Inferior parietal cortex (tissue), 1 donor: ENCODE measurements around the gene NIFK.
"Not testable (repeated sequence)": the region's sequence is repeated elsewhere in the genome, so short reads cannot be mapped to it uniquely, and the experiment has no call there.

Experiments
- DNase-seq: peaks from one replicate; pipeline ENCODE4 v3.0.0-alpha.2; 2016; ENCODE audit errors: extremely low spot score

NIFK gene

DNA sequence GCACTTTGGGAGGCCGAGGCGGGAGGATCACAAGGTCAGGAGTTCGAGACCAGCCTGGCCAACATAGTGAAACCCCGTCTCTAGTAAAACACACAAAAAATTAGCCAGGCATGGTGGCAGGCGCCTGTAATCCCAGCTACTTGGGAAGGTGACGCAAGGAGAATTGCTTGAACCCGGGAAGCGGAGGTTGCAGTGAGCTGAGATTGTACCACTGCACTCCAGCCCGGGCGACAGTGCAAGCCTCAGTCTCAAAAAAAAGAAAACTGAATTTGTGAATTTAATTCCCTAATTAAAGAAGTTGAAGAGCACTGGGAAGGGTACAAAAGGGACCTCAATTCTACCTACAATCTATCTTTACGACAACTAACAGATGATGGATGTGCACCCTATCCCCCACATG lies 2.1 kb downstream of the NIFK start:
- DNase-seq, result not testable (repeated sequence)

DNA sequence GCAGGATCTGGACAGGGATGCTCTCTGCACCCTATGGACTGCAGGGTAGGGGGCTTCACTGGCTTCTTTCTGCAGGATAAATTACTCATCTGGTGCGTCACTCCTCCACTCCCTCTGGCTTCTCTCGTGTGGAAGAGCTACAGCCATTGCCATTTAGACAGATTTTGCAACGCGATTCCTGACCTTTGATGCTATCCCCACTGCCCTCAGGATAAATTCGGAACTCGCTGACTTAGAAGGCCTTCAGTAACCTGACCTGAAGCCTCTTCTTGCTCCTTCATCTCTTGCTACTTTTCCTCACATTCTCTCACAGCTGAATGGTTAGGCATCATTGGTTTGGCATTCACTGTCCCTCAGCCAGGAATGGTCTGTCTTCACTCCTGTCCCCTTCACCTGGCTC lies 5.3 kb downstream of the NIFK start:
- no peak for DNase-seq

DNA sequence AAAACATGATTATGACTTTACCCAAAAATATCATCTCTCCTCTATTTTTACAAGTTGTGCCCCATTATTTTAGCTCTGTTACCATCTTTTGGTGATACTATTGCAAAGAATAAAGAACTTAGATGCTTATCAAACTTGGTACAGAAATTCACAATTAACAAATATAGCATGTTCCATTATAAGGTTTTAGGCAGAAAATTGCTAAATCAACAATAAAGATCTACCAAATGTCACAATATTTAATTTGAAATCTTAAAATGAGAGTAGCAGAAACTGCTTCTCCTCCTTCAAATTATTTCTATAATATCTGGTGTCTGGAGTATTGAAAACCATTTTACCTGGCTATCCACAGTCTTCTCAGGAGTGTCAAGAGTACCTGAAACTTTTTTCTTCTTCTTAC lies 8.7 kb downstream of the NIFK start:
- DNase-seq, result no peak

DNA sequence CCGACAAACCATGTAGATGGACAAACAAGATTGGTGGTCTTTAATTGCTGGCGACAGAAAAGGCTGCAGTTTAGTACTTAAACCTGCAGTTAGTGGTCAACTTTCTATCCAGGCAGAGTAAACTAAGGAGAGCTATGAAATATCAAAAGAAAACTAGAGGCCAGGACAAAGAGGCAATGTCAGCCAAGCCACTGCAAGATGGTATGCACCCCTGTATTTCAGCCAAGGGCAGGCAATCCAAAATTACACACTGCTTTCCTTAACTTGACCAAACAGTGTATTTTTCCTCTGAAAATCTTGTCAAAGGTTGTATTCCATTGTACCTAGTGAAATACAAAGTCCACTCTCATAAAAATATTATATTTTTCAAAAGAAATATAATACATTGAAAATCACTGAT lies 9.3 kb downstream of the NIFK start:
- no peak for DNase-seq

DNA sequence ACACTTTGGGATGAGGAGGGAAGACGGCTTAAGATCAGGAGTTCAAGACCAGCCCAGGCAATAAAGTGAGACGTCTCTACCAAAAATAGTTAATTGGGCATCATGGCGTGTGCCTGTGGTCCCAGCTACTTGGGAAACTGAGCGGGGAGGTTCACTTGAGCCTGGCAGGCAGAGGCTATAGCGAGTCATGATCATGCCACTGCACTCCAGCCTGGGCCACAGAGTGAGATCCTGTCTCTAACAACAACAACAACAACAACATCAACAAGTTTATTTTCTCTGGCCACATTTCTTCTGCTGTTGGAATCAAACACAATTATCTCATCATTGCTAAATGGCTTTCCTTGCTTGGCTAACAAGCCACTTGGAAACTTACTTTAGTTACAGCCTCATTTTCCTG lies 13.4 kb downstream of the NIFK start:
- no peak for DNase-seq

DNA sequence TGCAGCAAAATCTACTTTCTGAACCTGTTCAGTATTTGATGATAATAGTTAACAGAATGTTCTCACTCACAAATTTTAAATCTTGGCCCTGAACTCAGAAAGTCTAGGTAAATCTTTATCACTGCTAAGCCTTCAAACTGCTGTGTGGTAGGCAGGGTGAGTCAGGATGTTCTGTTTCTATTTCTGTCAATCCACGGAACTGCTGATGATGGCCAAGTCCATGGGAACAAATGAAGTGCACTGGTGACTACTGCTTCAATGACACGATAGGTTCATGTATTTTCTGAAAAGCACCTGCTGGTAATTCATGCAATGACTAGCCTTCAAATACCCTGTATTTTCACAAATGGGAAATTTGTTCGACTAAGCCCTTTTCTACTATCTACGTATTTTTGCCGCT lies 14.2 kb downstream of the NIFK start:
- DNase-seq, result peak; percentile 34

DNA sequence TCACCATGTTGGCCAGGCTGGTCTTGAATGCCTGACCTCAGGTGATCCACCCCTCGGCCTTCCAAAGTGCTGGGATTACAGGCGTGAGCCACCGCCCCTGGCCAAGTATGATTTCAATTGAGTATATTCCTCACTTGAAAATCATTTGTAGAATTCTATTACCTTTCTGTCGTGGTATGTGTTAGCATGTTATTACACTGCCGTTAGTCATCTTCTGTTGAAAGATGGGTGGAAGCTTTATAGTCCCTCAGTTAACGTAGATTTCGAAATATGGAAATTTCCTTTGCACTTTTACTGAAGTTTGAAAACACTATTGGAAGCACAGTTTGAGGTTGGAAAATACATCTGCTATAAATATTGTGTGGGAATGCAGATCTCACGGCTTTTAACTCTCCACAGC lies 14.7 kb downstream of the NIFK start:
- DNase-seq, result no peak

DNA sequence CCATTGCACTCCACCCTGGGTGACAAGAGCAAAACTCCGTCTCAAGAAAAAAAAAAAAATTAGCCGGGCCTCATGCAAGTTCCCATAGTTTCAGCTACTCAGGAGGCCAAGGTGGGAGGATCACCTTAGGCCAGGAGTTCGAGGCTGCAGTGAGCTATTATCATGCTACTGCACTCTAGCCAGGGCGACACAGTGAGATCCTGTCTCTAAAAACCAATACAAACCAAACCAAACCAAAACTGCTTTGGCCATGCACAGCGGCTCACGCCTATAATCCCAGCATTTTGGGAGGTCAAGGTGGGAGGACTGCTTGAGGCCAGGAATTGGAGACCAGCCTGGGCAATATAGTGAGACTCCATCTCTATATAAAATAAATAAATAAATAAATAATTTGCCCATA lies 19.1 kb downstream of the NIFK start:
- DNase-seq, result no peak

DNA sequence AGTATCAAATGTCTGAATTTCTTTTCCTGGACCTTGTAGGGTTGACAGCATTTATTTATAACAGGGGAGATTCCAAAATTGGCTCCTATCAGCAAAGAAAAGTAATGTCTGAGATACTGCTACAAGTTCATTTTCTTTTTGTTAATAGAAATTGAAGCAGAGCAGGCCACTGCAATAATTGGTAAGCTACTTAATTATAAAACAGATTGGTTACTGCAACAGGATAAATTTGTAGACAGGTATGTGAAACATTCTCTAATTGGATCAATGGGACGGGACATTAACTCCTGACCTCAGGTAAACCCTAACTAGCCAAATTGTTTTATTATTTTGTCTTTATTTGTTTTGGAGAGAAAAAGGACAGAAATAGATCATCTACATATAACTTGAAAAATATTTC lies 20.5 kb downstream of the NIFK start:
- no peak for DNase-seq

DNA sequence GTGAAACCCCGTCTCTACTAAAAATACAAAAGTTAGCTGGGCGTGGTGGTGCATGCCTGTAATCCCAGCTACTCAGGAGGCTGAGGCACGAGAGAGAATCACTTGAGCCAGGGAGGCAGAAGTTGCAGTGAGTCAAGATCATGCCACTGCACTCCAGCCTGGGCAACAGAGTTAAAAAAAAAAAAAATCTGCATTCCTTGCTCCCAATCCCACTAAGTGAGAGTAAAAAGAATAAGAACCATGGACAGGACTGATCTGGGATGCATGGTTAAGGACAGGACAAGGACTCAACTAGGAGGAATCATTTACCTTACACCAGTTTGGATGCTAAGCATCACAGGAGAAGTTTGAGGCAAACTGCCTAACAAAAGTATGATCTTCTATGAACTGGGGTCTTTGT lies 25.2 kb downstream of the NIFK start:
- not testable (repeated sequence) for DNase-seq

DNA sequence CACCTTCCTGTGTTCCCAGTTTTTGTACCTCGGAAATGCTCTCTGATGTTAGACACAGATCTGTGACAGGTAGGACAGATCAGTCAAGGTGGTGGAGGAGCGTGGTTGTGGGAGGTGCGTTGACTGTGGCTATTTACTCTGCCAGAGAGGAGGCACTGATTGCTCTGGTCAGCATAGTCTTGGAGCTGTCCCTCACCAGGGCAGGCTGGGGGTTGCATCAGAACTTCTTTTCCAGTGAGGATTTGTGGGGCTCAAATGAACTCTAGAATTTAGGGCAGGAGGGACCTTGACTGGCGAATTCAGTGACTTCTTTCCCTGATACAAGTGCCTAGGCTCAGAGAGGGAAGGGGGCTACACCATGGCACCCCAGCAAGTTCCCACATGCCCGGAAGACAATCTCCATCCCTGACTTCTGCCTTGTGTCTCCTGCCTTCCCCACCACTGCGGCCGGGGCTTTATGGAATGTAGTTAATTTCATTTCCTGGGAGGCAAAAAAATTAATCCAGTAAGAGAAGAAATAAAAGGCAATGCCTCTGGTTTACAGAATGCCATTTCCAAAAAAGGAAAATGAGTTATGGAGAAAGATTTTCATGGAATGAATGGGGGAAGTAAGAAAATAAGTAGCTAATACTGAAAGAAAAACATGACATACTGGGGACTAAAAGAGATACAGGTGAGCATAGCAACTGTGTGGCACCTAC lies 26.1 kb downstream of the NIFK start:
- no peak for DNase-seq

DNA sequence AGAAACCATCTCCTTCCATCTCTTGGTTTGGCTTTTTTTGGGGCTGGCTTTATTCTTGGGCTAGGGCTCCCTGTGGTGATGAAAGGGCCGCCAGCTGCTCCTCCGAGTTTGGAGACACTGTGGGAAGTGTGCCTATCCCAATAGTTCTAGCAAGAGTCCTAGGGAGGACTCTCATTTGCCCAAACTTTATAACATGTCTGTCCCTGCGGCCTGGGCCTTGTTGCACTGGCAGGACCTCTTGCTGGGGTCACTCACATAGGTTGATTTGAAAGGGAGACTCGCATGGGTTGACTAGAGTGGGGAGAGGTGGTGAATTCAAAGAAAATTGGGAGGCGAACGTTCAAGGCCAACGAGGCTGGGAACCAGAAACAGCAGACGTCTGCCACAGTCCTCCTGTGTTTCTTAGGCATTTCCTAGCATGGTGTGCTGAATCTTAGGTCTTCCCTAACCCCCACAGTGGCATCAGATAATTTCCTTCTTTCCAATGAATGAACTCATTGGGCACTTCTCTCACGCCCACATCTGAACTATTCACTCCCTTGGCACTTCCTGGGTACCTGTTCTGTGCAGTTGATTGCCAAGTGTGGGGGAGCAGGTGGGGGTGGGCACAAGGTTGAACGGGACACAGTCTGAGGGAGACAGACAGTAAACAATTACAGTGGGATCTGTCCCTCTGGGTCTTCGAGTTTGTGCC lies 26.8 kb downstream of the NIFK start:
- DNase-seq, result no peak

DNA sequence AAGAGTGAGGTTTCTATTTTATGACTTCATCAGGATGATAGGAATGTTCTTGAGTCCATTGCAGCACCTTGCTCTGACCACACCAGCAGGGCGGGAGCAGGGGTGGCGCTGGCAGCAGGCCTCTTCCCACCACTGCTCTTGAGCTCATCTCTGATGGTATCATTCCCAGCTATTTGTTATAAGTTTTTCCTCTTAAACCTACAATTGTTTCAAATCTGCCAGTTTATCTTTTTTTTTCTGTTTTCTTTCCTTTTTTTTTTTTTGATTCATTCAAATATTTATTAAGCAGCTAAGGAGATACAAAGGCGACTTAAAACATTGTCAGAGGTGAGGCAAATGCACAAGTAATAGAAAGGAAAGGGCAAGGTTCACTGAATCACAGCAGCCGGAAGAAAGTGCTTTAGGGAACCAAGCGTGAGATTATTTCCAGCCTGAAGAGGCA lies 28.7 kb downstream of the NIFK start:
- no peak for DNase-seq

DNA sequence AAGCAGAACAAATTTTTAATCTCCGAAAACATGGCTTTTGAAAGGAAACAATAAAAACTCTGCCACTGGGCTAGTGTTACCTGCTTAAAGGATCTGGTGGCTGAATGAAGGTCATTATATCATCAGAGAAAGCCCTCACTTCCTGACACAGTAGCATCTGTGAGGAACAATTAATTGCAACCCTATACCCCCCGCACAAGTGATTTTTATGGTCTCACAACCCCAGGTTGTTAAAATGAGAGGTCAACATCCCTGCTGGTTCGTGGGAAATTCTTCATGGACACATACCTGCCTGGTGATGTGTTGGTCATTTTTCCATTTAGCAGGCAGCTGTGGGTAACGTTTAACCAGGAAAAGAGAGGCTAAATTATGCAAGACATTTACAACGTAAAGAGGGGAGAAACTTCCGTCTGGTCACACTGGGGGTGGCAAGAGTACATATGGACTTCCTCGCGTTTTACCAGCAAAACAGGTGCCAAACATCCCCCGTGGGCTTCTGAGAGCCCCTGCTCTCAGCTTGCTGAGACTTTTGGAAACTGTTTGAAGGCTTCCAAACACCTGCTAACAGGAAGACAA lies 29.2 kb downstream of the NIFK start:
- DNase-seq, result no peak

DNA sequence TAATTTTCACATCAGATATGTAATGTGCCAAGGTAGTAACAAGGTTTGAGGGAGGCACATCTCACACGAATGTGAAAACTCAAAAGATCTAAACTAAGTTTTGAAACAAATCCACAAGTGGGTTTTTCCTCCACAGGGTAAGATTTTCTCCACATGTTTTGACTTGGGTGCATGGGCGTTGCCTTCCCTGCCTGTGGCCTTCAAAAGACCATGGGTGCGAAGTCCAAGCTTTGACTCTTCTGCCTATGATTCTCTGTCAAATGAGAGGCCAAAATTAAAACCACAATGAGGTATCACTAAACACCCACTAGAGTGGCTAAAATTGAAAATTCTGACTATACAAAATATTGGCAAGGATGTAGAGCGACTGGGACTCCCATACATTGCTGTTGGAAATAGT lies 30.7 kb downstream of the NIFK start:
- no peak for DNase-seq

DNA sequence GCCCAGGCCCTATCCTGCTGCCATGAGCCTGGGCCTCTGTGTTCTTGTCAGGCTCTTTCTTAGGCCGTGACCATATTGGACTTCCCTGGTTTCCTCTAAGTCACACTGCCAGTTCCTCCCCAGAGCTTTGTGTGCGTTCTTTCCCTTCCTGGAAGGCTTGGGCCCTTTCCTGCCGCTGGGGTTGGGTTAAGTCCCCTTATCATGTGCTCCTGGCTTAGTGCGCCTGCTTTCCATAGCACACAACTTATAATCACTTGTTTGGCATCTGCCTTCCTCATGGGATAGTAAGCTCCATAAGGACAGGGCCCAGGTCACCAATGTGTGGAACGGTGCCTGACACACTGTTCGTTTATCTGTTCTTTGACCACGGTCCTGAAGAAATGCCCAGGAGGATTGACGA lies 31.3 kb downstream of the NIFK start:
- no peak for DNase-seq

DNA sequence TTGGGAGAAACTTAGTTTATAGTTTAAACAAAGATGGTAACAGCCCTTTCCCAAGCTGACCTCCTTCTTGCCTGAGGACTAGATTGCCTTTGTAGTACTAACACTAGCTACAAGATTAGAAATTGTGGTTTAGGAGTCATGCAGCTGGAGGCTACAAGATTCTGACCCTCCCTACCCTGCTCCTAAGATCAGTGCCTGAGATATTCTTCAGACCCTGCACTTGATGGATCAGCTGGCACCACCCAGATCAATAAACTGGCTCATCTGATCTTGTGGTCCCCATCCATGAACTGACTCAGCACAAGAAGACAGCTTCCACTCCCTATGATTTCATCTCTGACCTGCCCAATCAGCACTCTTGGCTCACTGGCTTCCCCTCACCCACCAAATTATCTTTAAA lies 34.9 kb downstream of the NIFK start:
- not testable (repeated sequence) for DNase-seq

DNA sequence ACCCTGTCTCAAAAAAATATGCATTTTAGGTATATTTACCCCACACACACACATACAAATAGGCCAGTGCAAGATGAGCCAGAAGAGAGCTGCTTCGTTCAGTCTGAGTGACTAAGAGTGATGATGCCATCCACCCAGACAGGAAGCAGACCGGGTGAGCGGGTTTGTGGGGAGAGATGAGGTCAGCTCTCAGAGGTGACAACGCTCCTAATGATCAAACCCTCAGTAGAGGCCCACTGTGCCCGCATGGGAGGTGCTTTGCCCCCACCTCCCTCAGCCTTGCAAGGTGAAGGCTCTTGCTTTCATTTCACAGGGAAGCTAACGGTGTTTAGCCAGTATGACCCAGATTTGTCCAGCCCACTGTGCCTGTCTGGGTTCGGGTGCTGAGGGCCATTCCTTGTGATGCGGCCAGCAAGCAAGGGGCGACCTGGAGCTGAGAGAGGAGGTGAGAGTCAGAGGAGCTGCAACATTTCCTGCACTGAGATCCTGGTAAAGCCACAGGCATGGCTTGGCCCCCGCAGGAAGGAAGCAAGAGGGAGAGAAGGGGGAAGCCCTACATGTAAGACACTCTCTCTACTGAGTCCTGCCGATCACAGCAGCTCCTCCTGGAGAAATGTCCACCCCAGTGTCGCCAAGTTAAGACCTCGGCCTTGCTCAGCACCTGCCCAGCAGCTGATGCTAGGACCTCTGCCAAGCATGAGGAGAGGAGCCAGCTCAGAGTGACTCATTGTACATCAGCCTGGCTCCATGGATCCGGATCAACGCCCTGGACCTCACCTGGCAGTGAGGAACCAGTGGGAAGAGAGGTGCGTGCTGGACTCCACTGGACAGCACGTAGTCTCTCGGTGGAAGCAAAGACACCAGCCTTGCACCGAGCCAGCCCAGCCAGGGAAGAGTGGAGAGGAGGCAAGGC lies 37.0 kb downstream of the NIFK start:
- DNase-seq, result no peak

DNA sequence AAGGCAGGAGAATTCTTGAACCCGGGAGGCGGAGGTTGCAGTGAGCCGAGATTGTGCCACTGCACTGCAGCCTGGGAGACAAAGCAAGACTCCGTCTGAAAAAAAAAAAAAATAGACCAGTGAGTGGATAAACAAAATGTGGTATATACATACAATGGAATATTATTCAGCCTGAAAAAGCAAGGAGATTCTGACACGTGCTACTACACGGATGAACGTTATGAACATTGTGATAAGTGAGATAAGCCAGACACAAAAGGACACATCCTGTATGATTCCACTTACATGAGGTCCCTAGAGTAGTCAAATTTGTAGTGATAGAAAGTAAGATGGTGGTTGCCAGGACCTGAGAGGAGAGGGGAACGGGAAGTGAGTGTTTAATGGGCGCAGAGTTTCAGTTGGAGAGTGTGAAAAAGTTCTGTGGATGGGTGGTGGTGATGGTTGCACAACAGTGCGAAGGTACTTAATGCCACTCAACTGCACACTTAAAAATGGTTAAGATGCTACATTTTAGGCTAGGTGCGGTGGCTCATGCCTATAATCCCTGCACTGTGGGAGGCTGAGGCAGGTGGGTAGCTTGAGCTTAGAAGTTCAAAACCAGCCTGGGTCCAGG lies 38.3 kb downstream of the NIFK start:
- no peak for DNase-seq

DNA sequence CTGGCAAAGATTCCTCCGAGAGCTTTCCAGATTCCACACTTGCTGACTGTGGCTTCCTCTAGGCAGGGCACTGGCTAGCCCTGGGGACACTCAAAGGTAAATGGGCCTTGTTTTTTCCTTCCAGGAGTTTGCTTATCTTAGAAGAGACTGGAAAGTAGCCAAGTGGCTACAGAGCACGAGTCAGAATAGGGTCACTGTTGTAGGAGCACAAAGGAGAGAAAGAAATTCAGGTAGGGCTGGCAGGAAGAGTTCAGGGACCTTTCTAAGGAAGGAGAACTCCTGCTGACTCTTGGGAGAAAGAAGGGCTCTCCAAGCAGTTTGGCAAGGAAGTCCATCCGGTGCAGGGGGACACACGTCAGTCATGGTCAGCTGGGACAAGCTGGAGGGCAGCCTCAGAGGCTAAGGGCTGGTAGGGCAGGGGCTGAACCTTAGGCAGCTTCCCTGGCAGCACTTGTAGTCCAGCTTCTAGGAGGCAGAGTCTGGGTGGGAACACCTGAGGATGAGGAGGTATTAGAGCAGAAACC lies 39.5 kb downstream of the NIFK start:
- DNase-seq, result no peak

DNA sequence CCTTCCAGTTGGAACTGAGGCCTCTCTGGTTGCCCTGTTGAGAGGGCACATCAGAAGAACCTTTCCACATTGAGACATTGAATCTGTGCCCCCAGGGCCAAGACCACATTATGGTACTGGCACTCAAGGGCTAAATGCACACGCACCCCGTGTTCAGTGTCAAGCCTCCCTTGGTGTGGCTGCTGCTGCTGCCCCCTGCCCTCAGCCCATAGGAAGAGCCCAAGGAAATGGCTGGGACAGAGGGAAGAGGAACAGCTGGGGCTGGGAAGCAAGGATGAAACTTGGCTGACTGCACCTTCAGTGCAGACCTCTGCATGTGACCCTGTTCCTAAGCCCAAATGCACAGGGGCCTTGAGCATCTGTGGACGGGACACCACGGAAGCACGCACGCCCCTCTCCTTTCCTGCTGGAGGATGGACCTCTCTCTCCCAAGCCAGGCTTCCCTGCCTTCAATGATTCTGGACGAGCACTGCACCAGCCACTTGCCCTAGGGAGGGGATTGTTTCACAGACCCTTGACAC lies 40.2 kb downstream of the NIFK start:
- no peak for DNase-seq

DNA sequence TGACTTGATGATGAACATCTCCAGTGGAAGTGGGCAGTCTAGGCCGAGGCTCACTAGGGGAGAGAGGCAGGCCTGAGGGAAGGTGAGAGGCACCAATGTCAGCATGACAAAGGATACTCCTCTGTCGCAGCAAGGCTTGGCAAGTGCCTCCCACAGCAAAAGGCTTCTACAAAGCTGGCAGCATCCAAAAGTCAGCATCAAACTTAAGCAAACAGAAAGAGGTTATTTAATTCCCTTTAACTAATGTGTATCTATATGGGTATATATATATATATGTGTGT lies 41.6 kb downstream of the NIFK start:
- no peak for DNase-seq
